Heart right ventricle (tissue), 16 donors: Measurements from ENCODE around the gene PYROXD2. TPM values are rescaled to one million over a fixed set of nuclear protein-coding genes. Genes with fewer than 3 reads are reported as not detected.

ENCODE experiments used
- ATAC-seq, 8 donors: fragments of 200-7000 bp; cut with Tn5 transposase; one replicate each; pipeline ENCODE4 v1.9.1; 2020; ENCODE audit warnings: mild to moderate bottlenecking in 8 of 8, moderate library complexity in 8 of 8, moderate number of reproducible peaks in 1 of 8
- DNase-seq, 2 donors: peaks; one replicate each; pipeline ENCODE4 v3.0.0-alpha.2; 2020
- H3K27ac ChIP-seq, 10 donors: fragments of 200-600 bp; sonication (generic) in 2 of 10; one replicate each; pipeline versions ENCODE4 v1.5.0 to v1.8.0; 2020 to 2022; ENCODE audit warnings: mild to moderate bottlenecking in 3 of 10
- H3K27me3 ChIP-seq, 7 donors: fragments of 200-600 bp; one replicate each; pipeline ENCODE4 v1.8.0; 2021 to 2022; ENCODE audit warnings: mild to moderate bottlenecking in 2 of 7
- H3K36me3 ChIP-seq, 9 donors: fragments of 200-600 bp; sonication (generic) in 1 of 9; one replicate each; pipeline versions ENCODE4 v1.5.0 to v1.8.0; 2020 to 2022; ENCODE audit warnings: mild to moderate bottlenecking in 2 of 9
- H3K4me1 ChIP-seq, 9 donors: fragments of 200-600 bp; sonication (generic) in 1 of 9; one replicate each; pipeline versions ENCODE4 v1.5.0 to v1.8.0; 2020 to 2022; ENCODE audit warnings: mild to moderate bottlenecking in 4 of 9
- H3K4me3 ChIP-seq, 10 donors: fragments of 200-600 bp; sonication (generic) in 2 of 10; one replicate each; pipeline versions ENCODE4 v1.5.0 to v1.8.0; 2020 to 2022; ENCODE audit warnings: mild to moderate bottlenecking in 7 of 10, moderate library complexity in 2 of 10
- H3K9me3 ChIP-seq, 11 donors: fragments of 200-600 bp in 10 of 11; sonication (generic) in 2 of 11; one replicate each; pipeline versions ENCODE4 v1.5.0 to v1.8.0; 2013 to 2022; ENCODE audit warnings: mild to moderate bottlenecking in 2 of 11, control low read depth in 1 of 11, moderate library complexity in 1 of 11
- WGBS, 2 donors: extraction: QIAGEN DNeasy Blood & Tissue Kit; methylation state at CpG; one replicate each; pipeline ENCODE4 v1.1.7; 2013; ENCODE audit warnings: inconsistent platforms in 1 of 2; 5-methylcytosine and 5-hydroxymethylcytosine counted together
- intact Hi-C, 10 donors: fragments of 100-400 bp; cut with DNase I; formaldehyde crosslinking; loops; one replicate each; pipeline versions ENCODE4 v1.11.1 to v1.14.2; 2022
- polyA plus RNA-seq, 2 donors: library from polyadenylated mRNA; stranded (reverse); fragments of 200-250 nt; gene quantifications; one replicate each; pipeline ENCODE4 v1.2.3, GENCODE V29; 2013
- total RNA-seq, 10 donors: library from RNA; stranded (reverse); fragmentation: NEBNext Ultra II Directional in 3 of 10; extraction: Animal tissue kit (Norgen Biotek cat#: 25700) in 3 of 10; gene quantifications; one replicate each; pipeline versions ENCODE4 v1.2.1 to v1.2.4, GENCODE V29; 2021 to 2023
- TF ChIP-seq, protein P1 (sequence below), 9 donors: fragments of 200-600 bp; sonication (generic) in 2 of 9; IDR thresholded peaks; one replicate each; pipeline versions ENCODE4 v1.5.0 to v1.8.0; 2021 to 2022; ENCODE audit warnings: antibody characterized with exemption in 9 of 9, mild to moderate bottlenecking in 5 of 9, moderate library complexity in 1 of 9
- donor health status: Arrhythmogenic right ventricular cardiomyopathy.
- donor health status: ischemic (EF 13 %, LVEDD 7.1; RV severe dilation, severe dysfunction).
- donor health status: healthy with polysubstance abuse.
- donor health status: DM: no; HTN: yes; CAD: no.
- donor health status: DM: no; HTN: no; CAD: no.
- donor health status: ischemic (EF 25% LVEDD 6.9; RV normal size, moderate dysfunction).
- donor health status: ischemic (EF 25% LVEDD 5.7; RV mildly dilated, moderate dysfunction).
- donor health status: healthy.
- donor health status: DM: yes; HTN: yes; CAD: no.
- donor health status: Ischemic cardiomyopathy.
- donor health status: ischemic (EF 35%, LVEDD 5.7; RV mildly dilated, moderate dysfunction).
- donor health status: nonischemic (EF 11% LVEDD 7.7; RV severe dilation, severe dysfunction).
- donor health status: DM: yes; HTN: yes; CAD: no.
- donor health status: PGD.
- donor health status: ischemic (EF 29% LVEDD 5.4; RV normal size, mild dysfunction).
- donor health status: nonischemic (EF 23%, LVEDD 6.1; RV moderate dilation, normal function).

The PYROXD2 gene
- total and polyA plus RNA-seq, 12 donors = 3.1 to 31.2 (median 13.9) TPM

DNA sequence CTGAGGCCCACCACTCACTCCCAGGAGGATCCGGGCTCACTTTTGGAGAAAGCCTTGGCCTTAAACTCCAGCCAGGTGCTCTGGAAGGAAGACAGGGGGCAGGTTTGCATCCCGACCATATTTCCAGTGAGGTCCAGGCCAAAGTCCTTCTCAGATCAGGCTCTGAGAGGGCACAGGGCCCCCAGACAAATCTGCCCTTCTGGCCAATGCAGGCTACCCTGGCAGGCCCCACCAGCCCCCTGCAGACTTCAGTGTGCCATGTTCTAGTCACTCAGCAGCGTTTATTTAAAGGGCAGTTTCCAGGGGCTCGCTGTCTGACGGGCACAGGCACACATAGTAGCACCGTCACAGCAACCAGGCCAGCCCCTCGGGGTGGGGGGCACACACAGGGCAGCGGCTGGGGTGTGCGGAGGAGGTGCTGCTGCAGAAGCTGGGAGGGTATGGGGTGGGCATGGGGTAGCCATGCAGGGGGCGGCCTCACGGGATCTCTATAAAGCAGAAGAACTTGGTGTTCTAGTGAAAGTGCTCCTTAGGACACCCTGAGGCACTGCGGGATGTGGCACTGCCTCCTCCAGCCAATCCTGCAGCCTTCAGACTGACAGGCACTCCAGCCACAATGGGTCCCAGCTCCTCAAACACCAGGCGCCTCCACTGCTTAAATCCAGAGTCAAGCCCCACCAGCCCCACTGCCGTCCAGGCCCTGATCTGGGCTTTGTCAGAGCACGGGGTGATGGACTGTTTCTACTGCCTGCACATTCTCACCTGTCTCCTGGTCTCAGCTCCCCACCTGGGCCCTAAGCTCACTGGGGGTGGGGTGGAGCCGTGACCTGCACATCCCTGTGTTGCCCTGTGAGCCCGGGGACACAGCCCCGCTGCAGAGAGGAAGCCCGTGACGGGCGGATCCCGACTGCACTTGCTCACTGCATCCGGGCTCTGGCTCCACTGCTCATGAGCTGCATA is 9.6 kb upstream of the PYROXD2 start:
- Histone ChIP-seq H3K9me3 (no peaks in the 10 kb centered on the region), H3K27me3 (no peaks in the 10 kb centered on the region), H3K4me1 (peaks cover 0 to 9% (median 5%) of the 10 kb centered on the region in 9 donors), H3K36me3 (peaks cover 0 to 98% (median 37%) of the 10 kb centered on the region in 9 donors), H3K27ac (no peak overlapping the region), H3K4me3 (no peak overlapping the region)
- WGBS, 2 donors = 88 to 90% methylated on average over 23 of the region's 23 CpGs
- ATAC-seq (no peak), DNase-seq (no peak)
- intact Hi-C loops = no loop called here
- TF ChIP-seq, protein P1, sequence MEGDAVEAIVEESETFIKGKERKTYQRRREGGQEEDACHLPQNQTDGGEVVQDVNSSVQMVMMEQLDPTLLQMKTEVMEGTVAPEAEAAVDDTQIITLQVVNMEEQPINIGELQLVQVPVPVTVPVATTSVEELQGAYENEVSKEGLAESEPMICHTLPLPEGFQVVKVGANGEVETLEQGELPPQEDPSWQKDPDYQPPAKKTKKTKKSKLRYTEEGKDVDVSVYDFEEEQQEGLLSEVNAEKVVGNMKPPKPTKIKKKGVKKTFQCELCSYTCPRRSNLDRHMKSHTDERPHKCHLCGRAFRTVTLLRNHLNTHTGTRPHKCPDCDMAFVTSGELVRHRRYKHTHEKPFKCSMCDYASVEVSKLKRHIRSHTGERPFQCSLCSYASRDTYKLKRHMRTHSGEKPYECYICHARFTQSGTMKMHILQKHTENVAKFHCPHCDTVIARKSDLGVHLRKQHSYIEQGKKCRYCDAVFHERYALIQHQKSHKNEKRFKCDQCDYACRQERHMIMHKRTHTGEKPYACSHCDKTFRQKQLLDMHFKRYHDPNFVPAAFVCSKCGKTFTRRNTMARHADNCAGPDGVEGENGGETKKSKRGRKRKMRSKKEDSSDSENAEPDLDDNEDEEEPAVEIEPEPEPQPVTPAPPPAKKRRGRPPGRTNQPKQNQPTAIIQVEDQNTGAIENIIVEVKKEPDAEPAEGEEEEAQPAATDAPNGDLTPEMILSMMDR (IDR thresholded peaks at IDR 0.05) = no peak

DNA sequence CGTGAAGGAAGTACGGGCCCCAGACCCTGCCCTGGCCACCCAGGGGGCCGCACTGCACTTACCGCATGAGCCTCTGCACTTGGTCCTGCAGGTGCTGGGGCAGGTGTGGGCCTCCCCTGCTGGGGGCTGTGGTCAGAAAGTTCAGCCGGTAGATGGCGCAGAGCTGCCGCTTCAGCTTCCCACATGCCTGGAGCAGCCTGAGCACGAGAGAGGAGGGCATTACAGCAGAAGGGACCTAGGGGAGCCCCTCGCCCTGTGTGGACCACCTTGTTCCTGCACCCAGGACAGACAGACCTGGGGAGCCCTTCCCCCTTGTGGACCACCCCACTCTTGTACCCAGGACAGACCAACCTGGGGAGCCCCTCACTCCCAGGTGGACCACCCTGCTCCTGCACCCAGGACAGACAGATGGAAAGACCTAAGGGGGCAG is 8.7 kb upstream of the PYROXD2 start:
- peaks cover 0 to 9% (median 5%) of the 10 kb centered on the region in 9 donors for H3K4me1 ChIP-seq
- intact Hi-C loops = no loop called here
- DNase-seq (no peak), ATAC-seq (peak in 3 of 8 donors; percentile 26 to 54 (median 26))
- TF ChIP-seq, protein P1 (IDR thresholded peaks at IDR 0.05) = peak in 4 of 9 donors; percentile 18 to 37 (median 25)
- no peaks in the 10 kb centered on the region for H3K9me3 ChIP-seq
- H3K4me3 ChIP-seq = no peak overlapping the region
- 78 to 80% methylated on average over 9 of the region's 9 CpGs for WGBS, 2 donors
- no peak overlapping the region for H3K27ac ChIP-seq
- H3K27me3 ChIP-seq = no peaks in the 10 kb centered on the region
- peaks cover 0 to 98% (median 40%) of the 10 kb centered on the region in 9 donors for H3K36me3 ChIP-seq

DNA sequence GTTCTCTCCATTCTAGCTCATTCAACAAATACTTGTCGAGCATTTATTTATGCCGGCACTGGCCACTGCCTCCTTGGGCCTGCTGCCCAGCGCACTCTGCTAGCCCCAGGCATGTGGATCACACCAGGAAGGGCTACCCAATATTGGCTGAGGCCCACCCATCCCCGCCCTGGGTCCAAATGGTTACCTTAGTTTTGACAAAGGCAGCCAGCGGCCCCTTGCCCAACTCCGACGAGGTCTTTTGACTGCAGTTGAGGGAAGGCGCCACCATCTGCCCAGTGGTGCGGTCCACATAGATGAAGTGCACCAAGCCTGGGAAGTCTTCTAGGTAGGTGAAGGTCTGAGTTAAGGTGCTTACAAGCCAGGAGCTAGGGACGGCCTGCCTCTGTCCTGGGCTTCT is 7.2 kb upstream of the PYROXD2 start:
- Histone ChIP-seq H3K9me3 (no peaks in the 10 kb centered on the region), H3K4me1 (peaks cover 0 to 9% (median 5%) of the 10 kb centered on the region in 9 donors), H3K27me3 (no peaks in the 10 kb centered on the region), H3K27ac (no peak overlapping the region), H3K36me3 (peaks cover 0 to 98% (median 52%) of the 10 kb centered on the region in 9 donors), H3K4me3 (no peak overlapping the region)
- WGBS, 2 donors = 96 to 97% methylated on average over 10 of the region's 10 CpGs
- intact Hi-C loops = no loop called here
- no peak for DNase-seq
- TF ChIP-seq, protein P1 (IDR thresholded peaks at IDR 0.05) = no peak
- ATAC-seq = no peak

DNA sequence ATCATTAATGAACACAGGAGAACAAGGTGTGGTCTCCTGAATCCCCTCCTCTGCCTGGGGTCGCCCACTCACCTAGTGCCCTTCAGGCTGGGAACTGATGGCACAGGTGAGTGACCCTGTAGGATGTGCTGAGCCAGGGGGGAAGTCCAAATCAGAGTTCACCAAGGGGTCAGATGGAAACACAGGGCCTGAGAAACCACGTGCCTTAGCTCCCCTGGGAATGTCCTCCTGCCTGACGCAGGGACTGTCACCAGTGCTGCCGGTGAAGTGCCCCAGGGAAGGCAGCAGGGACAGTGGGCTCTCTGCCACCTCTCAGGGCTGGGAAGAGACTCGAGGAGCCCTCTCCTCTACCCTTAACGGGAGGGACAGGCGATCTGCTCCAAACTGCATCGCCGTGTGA is 5.8 kb upstream of the PYROXD2 start:
- WGBS, 2 donors = 46 to 51% methylated on average over 9 of the region's 9 CpGs
- Histone ChIP-seq H3K4me1 (peaks cover 0 to 14% (median 8%) of the 10 kb centered on the region in 9 donors), H3K27me3 (no peaks in the 10 kb centered on the region), H3K36me3 (peaks cover 0 to 96% (median 47%) of the 10 kb centered on the region in 9 donors), H3K27ac (peak overlapping the region in 3 of 10 donors; percentile 19 to 29 (median 28)), H3K9me3 (no peaks in the 10 kb centered on the region), H3K4me3 (no peak overlapping the region)
- ATAC-seq (peak in 7 of 8 donors; percentile 31 to 84 (median 72)), DNase-seq (peak; percentile 42 to 47)
- intact Hi-C loops = no loop called here
- TF ChIP-seq, protein P1 (IDR thresholded peaks at IDR 0.05) = no peak
